HepG2 (cell line): ENCODE data around the gene IL17A. TPM values are rescaled to one million over a fixed set of nuclear protein-coding genes. Genes with fewer than 3 reads are reported as not detected.

ENCODE experiments used
- ARID5B ChIP-seq: IDR thresholded peaks from 2 replicates; pipeline ENCODE4 v1.4.0; 2020; ENCODE audit warnings: mild to moderate bottlenecking, missing genetic modification reagents
- BRF2 ChIP-seq: sonication (generic); formaldehyde crosslinking; IDR thresholded peaks from 2 replicates; pipeline ENCODE4 v1.8.1; 2022; ENCODE audit warnings: mild to moderate bottlenecking, missing genetic modification reagents
- HOXA9 ChIP-seq: sonication (generic); formaldehyde crosslinking; IDR thresholded peaks from 2 replicates; pipeline ENCODE4 v1.8.1; 2022; ENCODE audit warnings: missing genetic modification reagents, mild to moderate bottlenecking, moderate library complexity, borderline replicate concordance
- NR2F1 ChIP-seq, 2 experiments: fragments of 450-650 bp in 1 of 2; formaldehyde crosslinking in 1 of 2; IDR thresholded peaks; 2 replicates each; pipeline versions ENCODE4 v1.5.0 to v1.6.1; 2016 to 2020; ENCODE audit warnings: mild to moderate bottlenecking in 1 of 2, missing compliant biosample characterization in 1 of 2, missing genetic modification reagents in 1 of 2, moderate library complexity in 1 of 2
- REST ChIP-seq, 2 experiments: IDR thresholded peaks; 2 replicates each; pipeline ENCODE4 v1.6.1; 2011 to 2012; ENCODE audit warnings: low read length in 2 of 2, borderline replicate concordance in 1 of 2, low read depth in 1 of 2, mild to moderate bottlenecking in 1 of 2, moderate library complexity in 1 of 2
- RXRB ChIP-seq: IDR thresholded peaks from 2 replicates; pipeline ENCODE4 v1.6.1; 2016; ENCODE audit warnings: borderline replicate concordance, missing genetic modification reagents, missing compliant biosample characterization
- SALL1 ChIP-seq: sonication (generic); formaldehyde crosslinking; IDR thresholded peaks from 2 replicates; pipeline ENCODE4 v1.8.0; 2022; ENCODE audit warnings: mild to moderate bottlenecking, missing genetic modification reagents
- SOX5 ChIP-seq: IDR thresholded peaks from 2 replicates; pipeline ENCODE4 v1.6.1; 2016; ENCODE audit warnings: borderline replicate concordance
- TARDBP ChIP-seq: sonication (generic); formaldehyde crosslinking; IDR thresholded peaks from 2 replicates; pipeline ENCODE4 v1.8.0; 2022; ENCODE audit warnings: mild to moderate bottlenecking, missing genetic modification reagents
- TCF7L2 ChIP-seq: IDR thresholded peaks from 2 replicates; pipeline ENCODE4 v1.6.1; 2011; ENCODE audit warnings: mild to moderate bottlenecking, low read depth, low read length, moderate library complexity
- THAP8 ChIP-seq: sonication (generic); formaldehyde crosslinking; IDR thresholded peaks from 2 replicates; pipeline ENCODE4 v1.5.1; 2020; ENCODE audit warnings: missing genetic modification reagents, mild to moderate bottlenecking, borderline replicate concordance
- ZNF205 ChIP-seq: IDR thresholded peaks from 2 replicates; pipeline ENCODE4 v1.6.1; 2018; ENCODE audit warnings: missing biosample characterization, missing genetic modification reagents
- ZNF3 ChIP-seq: IDR thresholded peaks from 2 replicates; pipeline ENCODE4 v1.7.0; 2017; ENCODE audit warnings: inconsistent platforms
- polyA plus RNA-seq, 8 experiments: library from polyadenylated mRNA; depleted of rRNA in 3 of 8; stranded (reverse) in 7 of 8; unstranded in 1 of 8; fragments of >200 nt; fragmentation: Illumina TruSeq in 4 of 8; extraction: Trizol in 4 of 8; gene quantifications; 2 replicates each; pipeline versions ENCODE4 v1.2.1 to v1.2.3, GENCODE V29; 2011 to 2016; ENCODE audit warnings: low read depth in 4 of 8, missing spikeins in 1 of 8, mixed read lengths in 1 of 8; ENCODE audit not compliant: insufficient read depth in 1 of 8
- total RNA-seq, 5 experiments: library from RNA; depleted of rRNA; stranded (reverse); fragments of >200 nt; fragmentation: Illumina TruSeq; extraction: Trizol; gene quantifications; 2 replicates each; pipeline ENCODE4 v1.2.3, GENCODE V29; 2016; ENCODE audit warnings: low read depth in 1 of 5

IL17A gene
- total and polyA plus RNA-seq, 2 of the 13 experiments (the other 11 are each of a cell fraction or from before 2014, with no cell fraction given) = not detected

GRCh38 chr6:52213127-52213526 is 27.0 kb downstream of the IL17A start (continued):
- TF ChIP-seq ARID5B (CRISPR knock-in tag) (peak; percentile 55; the same call in 1 of the 2 replicates), SALL1 (CRISPR knock-in tag) (peak; percentile 32; the same call in 1 of the 2 replicates), RXRB (CRISPR knock-in tag) (peak; percentile 51), REST (IDR thresholded peaks at IDR 0.05; ENCODE audit: borderline replicate concordance in 1 of 2, low read depth in 1 of 2, low read length in 2 of 2) (peak in 1 of 2 experiments; percentile 45; a peak in 1 of 4 replicates), THAP8 (CRISPR knock-in tag) (no peak), TARDBP (CRISPR knock-in tag) (0 out of 2 replicates have a peak, but pooled peaks have one; percentile 15), ZNF3 (no peak), NR2F1 (CRISPR knock-in tag; IDR thresholded peaks at IDR 0.05) (peak; percentile 45 to 97; a peak in 3 of 4 replicates), TCF7L2 (peak; percentile 49; the same call in 1 of the 2 replicates), HOXA9 (CRISPR knock-in tag) (no peak), ZNF205 (CRISPR knock-in tag) (0 out of 2 replicates have a peak, but pooled peaks have one; percentile 47), BRF2 (CRISPR knock-in tag) (no peak), SOX5 (peak; percentile 57; the same call in 1 of the 2 replicates)
- TF ChIP-seq, all 625 proteins: peak for 38
